Activated B cell treated with CpG ODN at 0.5 μM for 24 hours (primary cell): ENCODE data around the gene PLXNA4. TPM values are rescaled to one million over a fixed set of nuclear protein-coding genes. Genes with fewer than 3 reads are reported as not detected.

Source experiments
- ATAC-seq: fragments of 200-7000 bp; cut with Tn5 transposase; one replicate; pipeline ENCODE4 v1.10.0; 2021; ENCODE audit warnings: low read depth, mild to moderate bottlenecking, moderate library complexity
- CTCF ChIA-PET: fragments of 350-600 bp; sonication (Branson Sonifier 250); formaldehyde crosslinking; loops from one replicate; lab custom pipeline; 2021; ENCODE audit warnings: antibody characterized with exemption; lab: Charles Lee
- POLR2A ChIA-PET: fragments of 350-600 bp; sonication (Branson Sonifier 250); formaldehyde crosslinking; loops from one replicate; lab custom pipeline; 2021; ENCODE audit warnings: antibody characterized with exemption; lab: Charles Lee
- DNase-seq: peaks from one replicate; pipeline ENCODE4 v3.0.0; 2022
- H3K27ac Mint-ChIP-seq: one replicate; pipeline ENCODE4 v1.8.0; 2020; ENCODE audit warnings: mixed read lengths
- H3K27me3 Mint-ChIP-seq: one replicate; pipeline ENCODE4 v1.8.0; 2021; ENCODE audit warnings: mixed read lengths
- H3K36me3 Mint-ChIP-seq: one replicate; pipeline ENCODE4 v1.8.0; 2021; ENCODE audit warnings: low read depth, mixed read lengths
- H3K4me1 Mint-ChIP-seq: one replicate; pipeline ENCODE4 v1.8.0; 2021; ENCODE audit warnings: mixed read lengths
- H3K4me3 Mint-ChIP-seq: one replicate; pipeline ENCODE4 v1.8.0; 2020; ENCODE audit warnings: mild to moderate bottlenecking, mixed read lengths
- H3K9me3 Mint-ChIP-seq: one replicate; pipeline ENCODE4 v1.8.0; 2020; ENCODE audit warnings: mixed read lengths
- intact Hi-C: fragments of 100-400 bp; cut with micrococcal nuclease; formaldehyde crosslinking; loops from one replicate; pipeline ENCODE4 v1.15.1; 2024
- total RNA-seq: library from RNA; stranded (reverse); gene quantifications from 2 replicates; pipeline ENCODE4 v1.2.3, GENCODE V29; 2022
- TF ChIP-seq, protein P1 (sequence below): fragments of 200-600 bp; IDR thresholded peaks from one replicate; pipeline ENCODE4 v1.8.0; 2022; ENCODE audit warnings: antibody characterized with exemption, mild to moderate bottlenecking

The PLXNA4 gene
- total RNA-seq, 1 donor from 2014 or later: not detected

DNA sequence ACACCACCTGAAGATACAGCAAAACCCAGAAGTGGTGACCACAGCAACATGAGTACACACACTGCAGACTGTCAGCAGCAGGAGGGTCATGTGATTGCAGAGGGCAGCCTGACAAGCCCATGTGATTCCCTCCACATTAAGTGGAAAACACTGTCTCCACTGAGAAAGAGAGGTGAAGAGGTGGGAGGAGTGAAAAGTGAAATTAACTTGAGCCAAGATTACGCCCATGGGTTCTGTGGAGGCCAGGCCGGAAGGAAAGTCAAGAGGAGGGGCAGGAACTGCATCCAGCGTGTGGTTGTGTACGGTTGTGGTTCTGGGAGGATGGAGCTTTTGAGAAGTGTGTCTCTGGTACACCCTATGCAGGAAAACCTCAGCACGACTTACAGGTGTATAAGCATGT lies 138.5 kb downstream of the PLXNA4 start:
- DNase-seq (no peak), ATAC-seq (no peak)
- ChIA-PET POLR2A (no interaction called here), CTCF (no interaction called here)
- TF ChIP-seq, protein P1, sequence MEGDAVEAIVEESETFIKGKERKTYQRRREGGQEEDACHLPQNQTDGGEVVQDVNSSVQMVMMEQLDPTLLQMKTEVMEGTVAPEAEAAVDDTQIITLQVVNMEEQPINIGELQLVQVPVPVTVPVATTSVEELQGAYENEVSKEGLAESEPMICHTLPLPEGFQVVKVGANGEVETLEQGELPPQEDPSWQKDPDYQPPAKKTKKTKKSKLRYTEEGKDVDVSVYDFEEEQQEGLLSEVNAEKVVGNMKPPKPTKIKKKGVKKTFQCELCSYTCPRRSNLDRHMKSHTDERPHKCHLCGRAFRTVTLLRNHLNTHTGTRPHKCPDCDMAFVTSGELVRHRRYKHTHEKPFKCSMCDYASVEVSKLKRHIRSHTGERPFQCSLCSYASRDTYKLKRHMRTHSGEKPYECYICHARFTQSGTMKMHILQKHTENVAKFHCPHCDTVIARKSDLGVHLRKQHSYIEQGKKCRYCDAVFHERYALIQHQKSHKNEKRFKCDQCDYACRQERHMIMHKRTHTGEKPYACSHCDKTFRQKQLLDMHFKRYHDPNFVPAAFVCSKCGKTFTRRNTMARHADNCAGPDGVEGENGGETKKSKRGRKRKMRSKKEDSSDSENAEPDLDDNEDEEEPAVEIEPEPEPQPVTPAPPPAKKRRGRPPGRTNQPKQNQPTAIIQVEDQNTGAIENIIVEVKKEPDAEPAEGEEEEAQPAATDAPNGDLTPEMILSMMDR: no peak
- Mint-ChIP-seq H3K4me3 (no peak overlapping the region), H3K9me3 (no peaks in the 10 kb centered on the region), H3K27ac (no peak overlapping the region), H3K27me3 (peaks cover 10% of the 10 kb centered on the region), H3K4me1 (no peaks in the 10 kb centered on the region), H3K36me3 (no peaks in the 10 kb centered on the region)
- intact Hi-C loops: no loop called here

DNA sequence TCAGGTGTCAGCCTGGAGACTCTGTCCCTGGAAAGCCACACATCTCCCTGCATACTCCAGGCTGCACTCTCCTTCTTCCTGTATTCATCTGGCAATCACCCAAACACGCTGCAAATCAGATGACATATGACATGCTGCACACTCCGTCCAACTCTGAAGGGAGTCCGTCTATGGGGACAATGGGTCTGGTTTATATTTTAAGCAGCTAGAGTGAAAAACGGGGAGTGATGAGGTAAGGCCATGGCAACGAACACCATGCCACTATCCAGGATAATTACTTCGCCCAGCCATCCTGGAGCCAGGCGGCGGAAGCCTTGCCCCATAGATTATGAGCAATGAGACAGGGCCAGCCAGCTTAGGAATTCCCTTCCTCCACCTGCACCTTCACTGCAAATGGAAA lies 140.1 kb downstream of the PLXNA4 start:
- DNase-seq (no peak), ATAC-seq (no peak)
- Mint-ChIP-seq H3K27ac (no peak overlapping the region), H3K4me3 (no peak overlapping the region), H3K36me3 (no peaks in the 10 kb centered on the region), H3K9me3 (no peaks in the 10 kb centered on the region), H3K27me3 (peaks cover 10% of the 10 kb centered on the region), H3K4me1 (no peaks in the 10 kb centered on the region)
- ChIA-PET POLR2A (no interaction called here), CTCF (no interaction called here)
- TF ChIP-seq, protein P1: no peak
- intact Hi-C loops: no loop called here

DNA sequence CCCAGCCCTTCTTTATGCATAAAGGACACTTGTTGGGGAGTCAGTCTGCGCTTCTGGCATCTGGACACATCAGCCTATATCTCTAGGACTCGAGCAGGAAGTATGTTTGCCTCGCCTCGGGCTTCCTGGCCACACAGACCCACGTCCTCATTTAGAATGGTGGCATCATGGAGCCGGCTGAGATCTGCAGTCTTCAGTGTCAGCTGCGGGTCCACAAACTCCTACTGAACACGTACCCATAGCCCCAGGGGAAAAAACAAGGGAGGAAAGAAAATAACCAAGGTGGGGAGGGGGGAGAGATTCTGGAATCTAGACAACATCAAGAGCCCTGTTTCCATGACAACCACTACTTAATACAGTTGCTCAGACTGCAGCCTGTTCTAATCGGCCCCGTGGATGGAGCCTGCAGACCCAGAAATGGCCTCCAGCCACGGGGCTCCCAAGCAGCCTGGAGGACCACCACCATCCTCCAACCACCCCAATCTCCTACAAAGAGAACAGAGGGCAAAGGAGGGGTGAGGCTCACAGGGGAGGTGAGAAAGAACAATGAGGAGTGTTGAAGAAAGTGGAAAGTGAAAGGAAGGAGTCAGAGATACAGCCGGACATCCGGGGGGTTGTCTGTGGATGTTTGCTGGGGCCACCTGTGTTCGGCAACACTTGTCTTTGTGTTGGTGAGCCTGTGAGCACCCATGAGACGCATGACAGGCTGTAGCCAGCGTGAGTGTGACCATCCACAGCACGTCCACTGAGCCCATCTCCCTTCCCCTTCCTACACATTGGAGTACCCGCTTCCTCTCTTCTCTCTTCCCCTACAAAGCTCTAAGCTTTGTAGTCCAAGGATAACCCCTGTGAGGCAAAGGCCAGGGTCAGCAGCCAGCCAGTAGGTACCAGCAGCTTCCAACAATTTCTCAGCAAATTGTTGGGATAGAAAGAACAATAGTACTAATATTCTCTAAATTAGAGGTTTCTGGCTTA lies 141.0 kb downstream of the PLXNA4 start:
- DNase-seq (no peak), ATAC-seq (no peak)
- no peaks in the 10 kb centered on the region for H3K4me1 Mint-ChIP-seq
- H3K27me3 Mint-ChIP-seq: peaks cover 10% of the 10 kb centered on the region
- POLR2A ChIA-PET: no interaction called here
- no peak overlapping the region for H3K27ac Mint-ChIP-seq
- TF ChIP-seq, protein P1: no peak
- H3K9me3 Mint-ChIP-seq: no peaks in the 10 kb centered on the region
- no peak overlapping the region for H3K4me3 Mint-ChIP-seq
- CTCF ChIA-PET: no interaction called here
- H3K36me3 Mint-ChIP-seq: no peaks in the 10 kb centered on the region
- intact Hi-C loops: no loop called here

GRCh38 chr7:132434041-132434440 lies 142.2 kb downstream of the PLXNA4 start:
- peaks cover 7% of the 10 kb centered on the region for H3K27me3 Mint-ChIP-seq
- no peaks in the 10 kb centered on the region for H3K36me3 Mint-ChIP-seq
- CTCF ChIA-PET: no interaction called here
- no peak overlapping the region for H3K4me3 Mint-ChIP-seq
- intact Hi-C loops: no loop called here
- no peak overlapping the region for H3K27ac Mint-ChIP-seq
- DNase-seq (no peak), ATAC-seq (no peak)
- H3K4me1 Mint-ChIP-seq: no peaks in the 10 kb centered on the region
- POLR2A ChIA-PET: no interaction called here
- no peaks in the 10 kb centered on the region for H3K9me3 Mint-ChIP-seq
- TF ChIP-seq, protein P1: no peak

GRCh38 chr7:132433301-132433700 lies 143.0 kb downstream of the PLXNA4 start:
- Mint-ChIP-seq H3K27me3 (peaks cover 7% of the 10 kb centered on the region), H3K9me3 (no peaks in the 10 kb centered on the region), H3K27ac (no peak overlapping the region), H3K4me3 (no peak overlapping the region), H3K36me3 (no peaks in the 10 kb centered on the region), H3K4me1 (no peaks in the 10 kb centered on the region)
- intact Hi-C loops: no loop called here
- TF ChIP-seq, protein P1: no peak
- ChIA-PET CTCF (no interaction called here), POLR2A (no interaction called here)
- DNase-seq (no peak), ATAC-seq (no peak)
